GM19023 (cell line): ENCODE measurements around the gene DAZAP1.
A peak's percentile ranks its signal among the peaks of the same experiment; 100 is the strongest.

Experiments used
- ATAC-seq: cut with Tn5 transposase; IDR thresholded peaks from one replicate; pipeline ENCODE4 v1.9.1; 2021; ENCODE audit warnings: mild to moderate bottlenecking, moderate library complexity; ENCODE audit not compliant: unreplicated experiment

Gene DAZAP1

GRCh38 chr19:1424192-1424955, 17.0 kb downstream of the DAZAP1 start:
- ATAC-seq = no peak

GRCh38 chr19:1425102-1425837, 17.9 kb downstream of the DAZAP1 start:
- no peak for ATAC-seq

DNA sequence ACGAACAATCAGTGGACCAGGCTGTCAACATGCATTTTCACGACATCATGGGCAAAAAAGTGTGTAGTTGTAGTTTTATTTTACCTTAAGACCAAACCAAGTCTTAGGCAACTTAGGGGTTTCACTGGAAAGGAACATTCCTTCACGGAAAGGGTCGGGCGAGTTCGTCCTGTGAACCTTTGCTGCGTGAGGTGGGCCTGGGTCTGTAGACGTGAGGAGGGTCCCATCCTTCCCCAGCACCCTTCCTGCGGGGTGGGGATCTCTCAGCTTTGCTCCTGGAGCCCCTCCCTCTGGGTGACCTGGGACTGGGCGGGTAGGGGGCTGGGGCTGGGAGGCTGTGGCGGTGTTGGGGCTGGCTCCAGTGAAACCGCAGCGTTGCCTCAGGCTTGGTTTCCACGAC, 18.5 kb downstream of the DAZAP1 start:
- no peak for ATAC-seq

GRCh38 chr19:1426736-1427135, 19.4 kb downstream of the DAZAP1 start:
- no peak for ATAC-seq

GRCh38 chr19:1427221-1427920, 20.0 kb downstream of the DAZAP1 start:
- ATAC-seq = no peak

DNA sequence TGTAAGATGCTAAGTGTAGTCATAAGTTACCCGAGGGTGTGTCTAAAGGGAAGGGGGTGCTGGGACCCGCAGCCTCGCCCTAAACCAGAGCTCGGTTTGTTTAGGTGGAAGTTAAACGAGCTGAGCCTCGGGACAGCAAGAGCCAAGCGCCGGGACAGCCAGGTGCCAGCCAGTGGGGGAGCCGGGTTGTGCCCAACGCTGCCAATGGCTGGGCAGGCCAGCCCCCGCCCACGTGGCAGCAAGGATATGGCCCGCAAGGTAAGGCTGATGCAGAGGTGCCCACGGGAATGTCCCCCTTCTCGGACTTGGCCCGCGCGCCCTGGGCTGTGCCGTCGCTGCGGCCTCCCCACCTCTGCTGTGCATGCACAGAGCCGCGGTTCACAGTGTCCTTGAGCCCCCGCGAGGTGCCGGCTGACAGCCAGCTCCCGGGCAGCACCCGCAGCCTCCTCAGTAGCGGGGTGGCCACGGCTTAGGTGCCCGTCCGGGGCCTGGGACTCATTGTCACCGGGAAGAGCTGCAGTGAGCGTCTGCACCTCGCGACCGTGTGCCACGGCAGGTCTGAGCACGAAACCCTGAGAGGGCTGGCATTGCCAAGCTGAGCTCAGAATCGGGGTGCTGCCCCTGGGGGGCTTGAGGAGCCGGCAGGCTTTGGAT, 21.5 kb downstream of the DAZAP1 start:
- no peak for ATAC-seq

GRCh38 chr19:1429750-1430149, 22.4 kb downstream of the DAZAP1 start:
- no peak for ATAC-seq

DNA sequence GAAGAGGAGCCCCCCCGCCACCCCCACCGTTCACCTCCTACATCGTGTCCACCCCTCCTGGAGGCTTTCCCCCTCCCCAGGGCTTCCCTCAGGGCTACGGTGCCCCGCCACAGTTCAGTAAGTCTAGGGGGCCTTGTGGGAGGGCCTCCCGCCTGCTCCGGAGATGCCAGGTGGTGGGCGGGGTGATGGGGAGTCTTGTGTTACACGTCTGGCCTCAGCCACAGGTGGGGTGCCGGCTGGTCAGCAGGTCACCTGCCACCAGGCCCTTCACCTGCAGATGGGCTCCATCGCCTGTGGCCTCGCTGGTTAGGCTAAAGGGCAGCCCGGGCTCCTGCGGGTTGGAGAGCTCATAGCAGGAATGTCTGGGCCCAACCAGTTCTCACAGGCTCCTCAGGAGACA, 22.9 kb downstream of the DAZAP1 start:
- ATAC-seq = no peak

DNA sequence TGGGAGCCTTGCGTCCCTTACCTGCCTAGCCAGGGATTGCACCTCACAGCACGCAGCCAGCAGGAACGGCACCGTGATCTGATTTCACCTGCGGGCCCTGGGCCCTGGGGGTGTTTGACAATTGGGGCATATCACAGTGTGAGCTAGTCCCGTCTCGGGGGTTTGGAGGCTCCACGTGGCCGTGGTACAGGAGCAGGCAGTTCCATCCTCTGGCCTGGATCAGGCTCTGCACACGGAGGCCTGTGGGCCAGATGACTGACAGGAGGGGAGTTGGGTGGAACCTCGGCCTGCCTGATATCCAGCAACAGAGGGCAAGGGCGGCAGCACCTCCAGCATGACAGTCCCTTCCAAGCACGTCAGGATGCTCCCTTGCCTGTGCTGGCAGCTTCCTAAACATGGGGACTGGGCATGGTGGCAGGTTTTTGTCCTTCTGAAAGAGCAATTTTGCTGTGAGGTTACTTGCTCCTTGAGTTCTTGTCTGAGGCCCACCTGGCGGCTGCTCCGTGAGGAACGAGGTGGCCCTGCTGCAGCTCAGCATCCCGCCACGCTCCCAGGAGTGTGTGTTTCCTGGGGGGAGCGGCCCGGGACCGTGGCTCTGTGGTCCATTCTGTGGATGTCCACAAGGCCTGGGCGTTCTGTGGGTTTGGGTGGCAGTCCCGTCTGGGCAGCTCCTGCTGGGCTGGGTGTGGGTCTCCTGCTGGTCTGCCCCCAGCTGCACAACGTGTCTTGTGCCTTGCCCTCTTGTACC, 24.5 kb downstream of the DAZAP1 start:
- no peak for ATAC-seq

DNA sequence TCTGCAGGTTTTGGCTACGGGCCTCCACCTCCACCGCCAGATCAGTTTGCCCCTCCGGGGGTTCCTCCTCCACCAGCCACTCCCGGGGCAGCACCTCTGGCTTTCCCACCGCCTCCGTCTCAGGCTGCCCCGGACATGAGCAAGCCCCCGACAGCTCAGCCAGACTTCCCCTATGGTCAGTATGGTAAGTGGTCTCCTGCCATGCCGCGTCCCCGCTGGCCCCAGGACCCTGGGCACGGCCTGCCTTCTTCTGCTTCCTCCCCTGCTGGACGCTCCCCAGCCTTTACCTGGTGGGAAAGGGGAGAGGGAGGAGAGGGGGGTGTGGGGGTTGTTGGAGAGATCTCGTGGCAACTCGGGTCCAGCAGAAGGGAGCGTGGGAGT, 25.1 kb downstream of the DAZAP1 start:
- ATAC-seq = no peak

DNA sequence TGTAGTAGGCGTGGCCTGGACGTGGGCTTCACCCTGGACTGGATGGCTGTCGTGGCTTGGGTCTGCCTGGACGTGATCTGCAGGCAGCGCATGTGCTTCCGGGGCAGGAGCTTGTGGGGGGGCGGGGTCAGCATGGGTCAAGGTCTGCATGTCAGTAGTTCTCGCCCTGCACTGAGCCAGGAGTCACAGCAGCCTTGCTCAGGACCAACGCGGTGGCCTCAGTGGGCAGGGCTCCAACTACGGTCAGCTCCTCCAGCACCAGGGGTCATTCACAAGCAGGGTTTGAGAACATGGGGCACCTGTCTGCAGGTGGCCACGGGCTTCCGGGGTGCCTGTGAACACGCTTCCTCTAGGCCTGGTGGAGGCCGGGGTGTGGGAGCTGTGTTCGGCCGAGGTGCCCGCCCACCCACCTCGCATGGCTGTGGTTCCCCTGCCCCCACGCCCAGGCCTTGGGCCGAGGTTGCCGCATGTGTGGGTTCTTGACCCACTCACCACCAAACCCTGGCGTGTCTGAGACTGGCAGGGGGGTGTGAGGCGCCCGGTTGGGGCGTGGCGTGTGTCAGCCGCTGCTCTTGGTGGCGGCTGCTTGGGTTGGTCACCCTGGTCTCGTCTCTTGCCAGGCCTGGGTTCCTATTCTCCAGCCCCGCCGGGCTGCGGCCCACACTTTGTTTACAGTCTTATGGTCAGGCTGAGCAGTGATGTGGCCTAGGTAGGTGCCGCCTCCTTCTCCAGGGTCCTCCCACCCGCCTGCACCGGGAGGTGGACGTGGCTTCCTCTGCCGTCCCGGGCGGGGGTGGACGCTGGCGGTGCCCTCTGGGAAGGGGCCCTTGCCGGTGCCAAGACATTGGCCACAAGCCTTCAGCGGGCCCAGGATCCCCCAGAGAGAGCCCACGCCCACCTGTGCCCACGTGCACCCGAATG, 26.0 kb downstream of the DAZAP1 start:
- ATAC-seq = no peak

GRCh38 chr19:1434040-1434366, 26.6 kb downstream of the DAZAP1 start:
- ATAC-seq = no peak

DNA sequence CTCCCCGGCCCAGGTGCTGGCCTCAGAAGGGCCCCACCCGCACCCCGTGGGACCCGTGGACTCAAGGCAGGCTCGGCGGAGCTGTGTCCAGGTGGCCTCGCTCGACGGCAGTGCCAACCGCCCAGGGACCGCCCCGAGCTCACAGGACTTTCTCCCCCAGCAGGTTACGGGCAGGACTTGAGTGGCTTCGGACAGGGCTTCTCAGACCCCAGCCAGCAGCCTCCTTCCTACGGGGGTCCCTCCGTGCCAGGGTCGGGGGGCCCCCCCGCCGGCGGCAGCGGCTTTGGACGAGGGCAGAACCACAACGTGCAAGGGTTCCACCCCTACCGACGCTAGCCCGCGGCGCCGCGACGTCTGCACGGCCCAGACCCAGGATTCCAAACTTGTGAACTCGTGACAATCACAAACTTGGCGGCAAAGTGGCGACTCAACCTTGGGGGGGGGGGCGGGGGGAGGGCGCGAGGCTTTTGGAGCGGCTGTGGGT, 27.2 kb downstream of the DAZAP1 start:
- ATAC-seq = no peak

GRCh38 chr19:1435378-1435989, 28.1 kb downstream of the DAZAP1 start:
- ATAC-seq = no peak

- ATAC-seq = no peak
Observed at GRCh38 chr19:1437609-1438008, 30.2 kb downstream of the DAZAP1 start.

DNA sequence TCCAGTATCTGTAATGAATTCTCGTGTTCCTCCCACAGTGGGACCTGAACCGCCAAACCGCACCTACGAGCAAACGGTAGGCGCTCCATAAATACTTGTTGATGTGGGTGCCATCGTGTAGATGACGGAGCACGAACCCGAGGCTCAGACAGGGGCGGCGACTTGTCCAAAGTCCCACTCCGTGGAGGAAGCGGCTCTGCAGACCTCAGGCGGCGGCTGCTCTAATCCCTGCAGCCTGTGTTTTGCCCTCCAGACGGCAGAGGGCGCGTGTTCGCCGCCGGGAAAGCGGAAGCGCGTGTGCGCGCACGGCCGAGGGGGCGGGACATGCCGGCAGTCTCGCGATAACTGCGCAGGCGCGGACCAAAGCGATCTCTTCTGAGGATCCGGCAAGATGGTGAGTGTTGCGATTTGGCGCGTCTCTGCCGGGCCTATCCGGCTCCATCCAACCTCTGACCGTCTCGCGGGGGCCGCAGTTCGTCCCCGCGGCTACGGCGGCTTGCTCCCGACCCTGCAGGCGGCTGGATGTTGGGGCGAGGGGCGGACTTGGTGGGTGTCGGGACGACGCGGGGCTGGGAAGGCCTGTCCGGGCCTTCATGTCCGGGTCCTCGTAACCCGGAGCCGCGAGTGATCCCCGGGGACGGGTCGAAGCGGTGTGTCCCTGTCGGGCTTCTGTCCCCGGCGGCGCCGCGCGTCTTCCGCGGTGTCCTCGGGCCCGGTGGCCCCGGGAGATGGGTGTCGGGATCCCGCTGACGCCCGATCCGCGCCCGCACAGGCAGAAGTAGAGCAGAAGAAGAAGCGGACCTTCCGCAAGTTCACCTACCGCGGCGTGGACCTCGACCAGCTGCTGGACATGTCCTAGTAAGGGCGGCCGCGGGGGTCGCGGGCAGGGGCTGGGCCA, 30.9 kb downstream of the DAZAP1 start, which contains the start of gene RPS15:
Gene RPS15, plus strand, starts transcription at position 362 of the 898 bp plus-strand sequence. Its CDS starts 30 bp downstream, at position 392.
- ATAC-seq = peak; percentile 77

- ATAC-seq = no peak
Observed at GRCh38 chr19:1438933-1439354, 31.6 kb downstream of the DAZAP1 start.
